HEK293T (cell line): ENCODE data around the gene RPL13A.
"Not testable (repeated sequence)": the region's sequence is repeated elsewhere in the genome, so short reads cannot be mapped to it uniquely, and the experiment has no call there.

Experiments
- CTCF ChIA-PET: fragments of 350-600 bp; formaldehyde crosslinking; extraction: SDS; loops from one replicate; lab custom pipeline; 2021; ENCODE audit warnings: antibody characterized with exemption, inconsistent platforms; lab: Yijun Ruan, JAX
- POLR2A ChIA-PET: fragments of 350-600 bp; formaldehyde crosslinking; extraction: SDS; loops from one replicate; lab custom pipeline; 2020; ENCODE audit warnings: antibody characterized with exemption, inconsistent platforms; lab: Yijun Ruan, JAX
- DNase-seq: peaks from one replicate; pipeline ENCODE4 v3.0.0; 2012; ENCODE audit warnings: mixed read lengths; ENCODE audit errors: extremely low spot score
- BHLHE40 ChIP-seq: fragments of 450-650 bp; IDR thresholded peaks from 2 replicates; pipeline ENCODE4 v1.6.1; 2016; ENCODE audit warnings: mild to moderate bottlenecking, moderate library complexity, borderline replicate concordance
- CTBP1 ChIP-seq: fragments of 450-650 bp; IDR thresholded peaks from 2 replicates; pipeline ENCODE4 v1.6.1; 2016; ENCODE audit warnings: borderline replicate concordance
- ELF4 ChIP-seq: fragments of 450-650 bp; IDR thresholded peaks from 2 replicates; pipeline ENCODE4 v1.6.1; 2017; ENCODE audit warnings: antibody characterized with exemption
- FOXA1 ChIP-seq: fragments of 450-650 bp; IDR thresholded peaks from 2 replicates; pipeline ENCODE4 v1.6.1; 2016; ENCODE audit warnings: mild to moderate bottlenecking
- FOXK2 ChIP-seq: fragments of 450-650 bp; IDR thresholded peaks from 2 replicates; pipeline ENCODE4 v1.6.1; 2016; ENCODE audit warnings: mild to moderate bottlenecking
- FOXM1 ChIP-seq: fragments of 450-650 bp; IDR thresholded peaks from 2 replicates; pipeline ENCODE4 v1.6.1; 2017; ENCODE audit warnings: mild to moderate bottlenecking, borderline replicate concordance
- HDGF ChIP-seq: fragments of 450-650 bp; IDR thresholded peaks from 2 replicates; pipeline ENCODE4 v1.6.1; 2017; ENCODE audit warnings: antibody characterized with exemption, borderline replicate concordance
- L3MBTL2 ChIP-seq: fragments of 450-650 bp; conservative IDR thresholded peaks from 2 replicates; pipeline ENCODE4 v1.6.1; 2016; ENCODE audit warnings: mild to moderate bottlenecking
- LEF1 ChIP-seq: fragments of 450-650 bp; IDR thresholded peaks from 2 replicates; pipeline ENCODE4 v1.6.1; 2017; ENCODE audit warnings: mild to moderate bottlenecking, borderline replicate concordance
- NFRKB ChIP-seq: fragments of 450-650 bp; IDR thresholded peaks from 2 replicates; pipeline ENCODE4 v1.6.1; 2016; ENCODE audit warnings: mild to moderate bottlenecking, moderate library complexity
- SP1 ChIP-seq: fragments of 450-650 bp; IDR thresholded peaks from 2 replicates; pipeline ENCODE4 v1.6.1; 2017
- SUZ12 ChIP-seq: fragments of 450-650 bp; IDR thresholded peaks from 2 replicates; pipeline ENCODE4 v1.6.1; 2016; ENCODE audit warnings: mild to moderate bottlenecking
- TARDBP ChIP-seq: fragments of 450-650 bp; IDR thresholded peaks from 2 replicates; pipeline ENCODE4 v1.6.1; 2016
- ZNF384 ChIP-seq: fragments of 450-650 bp; IDR thresholded peaks from 2 replicates; pipeline ENCODE4 v1.6.1; 2016
- TF ChIP-seq, protein P1 (sequence below): fragments of 450-650 bp; IDR thresholded peaks from 2 replicates; pipeline ENCODE4 v1.6.1; 2016

RPL13A gene

DNA sequence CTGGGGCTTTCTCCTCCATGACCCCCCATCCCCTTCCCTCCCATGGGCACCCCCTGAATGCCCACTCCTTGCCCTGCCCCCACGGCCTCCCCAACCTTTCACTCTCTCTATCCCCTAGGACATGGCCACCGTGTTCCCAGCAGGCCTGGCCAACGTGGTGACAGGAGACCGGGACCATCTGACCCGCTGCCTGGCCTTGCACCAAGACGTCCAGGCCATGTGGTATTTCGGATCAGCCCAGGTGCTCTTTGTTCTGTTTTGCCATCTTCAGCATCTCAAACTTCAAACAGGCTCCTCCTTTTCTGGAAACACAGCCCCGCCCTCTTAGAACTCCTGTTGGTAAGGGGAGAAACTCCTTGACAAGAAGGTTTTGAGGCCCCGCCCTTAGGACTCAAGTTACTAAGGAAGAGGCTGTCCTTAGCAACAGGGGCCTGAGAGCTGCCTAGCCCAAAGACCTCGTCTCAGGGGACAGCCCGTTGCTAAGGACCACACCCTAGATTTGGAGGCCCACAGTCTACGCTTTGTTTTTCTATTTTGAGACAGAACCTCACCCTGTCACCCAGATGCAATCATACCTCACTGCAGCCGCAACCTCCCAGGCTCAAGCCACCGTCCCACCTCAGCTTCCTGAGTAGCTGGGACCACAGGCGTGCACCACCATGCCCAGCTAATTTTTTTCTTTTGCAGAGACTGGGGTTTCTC lies 18.5 kb upstream of the RPL13A start:
- ChIA-PET POLR2A (interaction anchor here (0.9 to 1.7 kb wide), 3 partner anchors 13 to 17 kb away, joined by 3 to 6 read pairs (median 4); partner anchors contain the start of genes ALDH16A1 and PIH1D1), CTCF (no interaction called here)
- DNase-seq: peak; percentile 41
- no peak for TF ChIP-seq FOXA1
- TF ChIP-seq ZNF384: no peak
- no peak for TF ChIP-seq L3MBTL2
- TF ChIP-seq LEF1: no peak
- TF ChIP-seq SP1: no peak
- no peak for TF ChIP-seq CTBP1

DNA sequence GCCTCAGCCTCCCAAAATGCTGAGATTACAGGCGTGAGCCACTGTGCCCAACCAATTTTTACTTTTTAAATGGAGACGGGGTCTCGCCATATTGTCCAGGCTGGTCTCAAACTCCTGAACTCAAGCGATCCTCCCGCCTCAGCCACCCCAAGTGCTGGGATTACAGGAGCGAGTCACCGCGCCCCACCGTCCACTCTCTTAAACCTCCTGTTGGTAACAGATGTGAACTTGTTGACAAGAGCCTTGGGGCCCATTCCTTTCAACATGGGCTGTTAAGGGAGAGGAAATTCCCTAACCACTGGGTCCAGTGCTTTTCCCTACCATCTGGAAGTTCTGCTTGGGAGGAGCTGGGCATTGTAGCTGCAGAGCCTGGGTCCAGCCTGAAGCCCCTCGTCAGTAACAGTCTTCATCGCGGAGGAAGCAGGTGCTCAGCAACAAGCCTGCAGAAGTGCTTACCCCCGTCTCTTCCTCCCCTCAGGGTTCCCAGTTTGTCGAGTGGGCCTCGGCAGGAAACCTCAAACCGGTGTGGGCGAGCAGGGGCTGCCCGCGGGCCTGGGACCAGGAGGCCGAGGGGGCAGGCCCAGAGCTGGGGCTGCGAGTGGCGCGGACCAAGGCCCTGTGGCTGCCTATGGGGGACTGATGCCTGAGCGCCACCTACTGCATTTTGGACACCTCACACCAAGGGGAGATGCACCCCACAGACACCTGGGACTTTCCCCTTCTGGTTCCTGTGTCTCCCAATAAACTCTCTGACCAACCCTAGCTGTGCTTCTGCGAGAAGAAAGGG lies 17.4 kb upstream of the RPL13A start:
- ChIA-PET POLR2A (interaction anchor here (1.7 to 4.5 kb wide), 3 partner anchors 16 to 18 kb away, joined by 3 to 25 read pairs (median 6); partner anchors contain the start of genes ALDH16A1 and PIH1D1), CTCF (no interaction called here)
- no peak for TF ChIP-seq BHLHE40
- no peak for TF ChIP-seq SP1
- no peak for TF ChIP-seq FOXM1
- TF ChIP-seq TARDBP: no peak
- TF ChIP-seq SUZ12: no peak
- TF ChIP-seq HDGF: no peak
- TF ChIP-seq LEF1: no peak
- no peak for TF ChIP-seq NFRKB
- TF ChIP-seq ZNF384: no peak
- TF ChIP-seq CTBP1: no peak
- no peak for TF ChIP-seq FOXK2
- no peak for TF ChIP-seq FOXA1
- no peak for TF ChIP-seq ELF4
- TF ChIP-seq, protein P1, sequence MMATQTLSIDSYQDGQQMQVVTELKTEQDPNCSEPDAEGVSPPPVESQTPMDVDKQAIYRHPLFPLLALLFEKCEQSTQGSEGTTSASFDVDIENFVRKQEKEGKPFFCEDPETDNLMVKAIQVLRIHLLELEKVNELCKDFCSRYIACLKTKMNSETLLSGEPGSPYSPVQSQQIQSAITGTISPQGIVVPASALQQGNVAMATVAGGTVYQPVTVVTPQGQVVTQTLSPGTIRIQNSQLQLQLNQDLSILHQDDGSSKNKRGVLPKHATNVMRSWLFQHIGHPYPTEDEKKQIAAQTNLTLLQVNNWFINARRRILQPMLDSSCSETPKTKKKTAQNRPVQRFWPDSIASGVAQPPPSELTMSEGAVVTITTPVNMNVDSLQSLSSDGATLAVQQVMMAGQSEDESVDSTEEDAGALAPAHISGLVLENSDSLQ: no peak
- no peak for DNase-seq

DNA sequence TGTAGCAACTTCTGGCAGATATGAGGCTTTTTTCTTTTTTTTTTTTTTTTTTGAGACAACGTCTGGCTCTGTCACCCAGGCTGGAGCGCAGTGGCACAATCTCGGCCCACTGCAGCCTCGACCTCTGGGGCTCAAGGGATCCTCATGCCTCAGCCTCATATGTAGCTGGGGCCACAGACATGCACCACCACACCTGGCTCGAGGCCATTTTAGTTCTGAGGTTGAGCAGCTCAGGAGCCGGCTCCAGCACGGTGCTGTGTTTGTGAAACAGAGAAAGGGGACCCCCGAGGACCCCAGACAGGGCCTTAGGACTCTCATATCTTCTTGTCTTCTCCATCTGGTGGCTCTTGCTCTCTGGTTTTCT lies 16.8 kb upstream of the RPL13A start:
- ChIA-PET CTCF (interaction anchor here (0.6 kb wide), 1 partner anchor 27 kb away, joined by 5 read pairs; no protein-coding TSS in a partner anchor), POLR2A (interaction anchor here (4.5 kb wide), 1 partner anchor 16 kb away, joined by 25 read pairs; the partner anchor contains the start of gene ALDH16A1)
- no peak for TF ChIP-seq HDGF
- no peak for TF ChIP-seq SP1
- DNase-seq: no peak

DNA sequence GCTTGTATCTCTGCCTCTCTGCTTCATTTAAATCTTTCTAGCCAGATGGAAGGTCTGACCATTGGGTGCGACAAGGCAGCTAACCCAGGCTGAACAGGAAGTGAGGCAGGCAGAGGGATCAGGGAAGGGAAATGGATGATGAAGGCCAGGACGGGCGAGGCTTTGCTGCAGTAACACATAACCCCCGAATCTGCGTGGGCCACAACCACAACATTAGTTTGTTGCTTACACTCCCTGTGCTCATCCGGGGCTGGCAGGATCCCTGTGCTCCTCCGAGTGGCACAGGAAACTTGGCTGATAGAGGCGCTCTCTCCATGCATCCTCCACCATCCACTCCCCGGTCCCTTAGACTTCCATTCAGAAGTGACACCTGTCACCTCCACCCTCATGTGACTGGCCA lies 14.5 kb upstream of the RPL13A start:
- ChIA-PET POLR2A (interaction anchor here (1.2 to 4.5 kb wide), 4 partner anchors 19 to 25 kb away, joined by 4 to 25 read pairs (median 6); partner anchors contain the start of genes ALDH16A1 and PIH1D1), CTCF (interaction anchor here (0.6 kb wide), 1 partner anchor 97 kb away, joined by 3 read pairs; no protein-coding TSS in a partner anchor)
- TF ChIP-seq L3MBTL2 (no peak), LEF1 (no peak), FOXA1 (no peak)
- no peak for DNase-seq

DNA sequence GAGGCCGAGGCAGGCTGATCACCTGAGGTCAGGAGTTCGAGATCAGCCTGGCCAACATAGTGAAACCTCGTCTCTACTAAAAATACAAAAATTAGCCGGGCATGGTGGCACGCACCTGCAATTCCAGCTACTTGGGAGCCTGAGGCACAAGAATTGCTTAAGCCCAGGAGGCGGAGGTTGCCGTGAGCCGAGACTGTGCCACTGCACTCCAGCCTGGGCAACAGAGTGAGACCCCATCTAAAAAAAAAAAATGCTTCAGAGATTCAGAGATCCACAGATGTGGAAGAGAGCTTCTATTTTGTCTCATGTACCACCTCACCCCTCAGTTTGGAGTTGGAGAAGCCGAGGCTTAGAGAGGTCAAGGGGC lies 13.9 kb upstream of the RPL13A start:
- ChIA-PET CTCF (interaction anchor here (0.6 to 0.7 kb wide), 4 partner anchors 19 to 1374 kb away, joined by 3 to 5 read pairs (median 4); partner anchors contain the start of genes ALDH16A1 and PRRG2), POLR2A (interaction anchor here (0.7 to 4.5 kb wide), 4 partner anchors 11 to 22 kb away, joined by 3 to 25 read pairs (median 6); partner anchors contain the start of genes ALDH16A1 and PIH1D1)
- DNase-seq: not testable (repeated sequence)

DNA sequence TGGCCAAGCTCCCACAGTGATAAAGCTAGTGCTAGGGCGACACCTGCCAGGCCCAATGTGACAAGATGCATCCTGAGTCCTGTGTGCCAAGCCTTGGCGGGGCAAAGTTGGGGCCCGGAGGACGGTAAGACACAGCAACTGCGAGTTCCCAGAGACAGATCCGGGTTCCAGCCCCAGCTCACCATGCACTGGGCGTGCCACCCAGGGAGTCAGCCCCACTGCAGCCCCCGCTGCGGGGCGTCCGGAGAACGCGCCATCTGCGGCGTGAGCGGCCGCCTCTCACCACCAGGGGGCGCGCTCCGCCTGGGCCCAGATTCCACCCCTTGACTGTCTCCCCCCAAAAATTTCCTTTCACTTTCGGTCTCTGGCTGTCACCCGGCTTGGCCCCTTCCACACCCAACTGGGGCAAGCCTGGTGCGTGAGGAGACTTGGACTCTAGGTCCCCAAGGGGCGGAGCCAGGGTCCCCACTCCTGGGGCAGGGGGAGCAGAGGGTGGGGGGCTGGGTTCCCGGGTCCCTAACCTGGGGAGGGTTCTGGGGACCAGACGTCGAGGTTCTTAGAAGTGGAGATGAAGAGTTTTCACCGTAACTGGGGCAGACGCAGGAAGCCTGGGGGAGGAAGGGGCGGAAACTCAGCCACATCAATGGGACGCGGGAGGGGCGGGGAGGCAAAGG lies 13.4 kb upstream of the RPL13A start, which contains the start of gene FLT3LG:
FLT3LG (plus strand) TSS at position 348 of the 674 bp plus-strand sequence. CDS start 425 bp downstream, outside the sequence.
- ChIA-PET POLR2A (interaction anchor here (0.7 to 4.5 kb wide), 4 partner anchors 11 to 22 kb away, joined by 3 to 25 read pairs (median 6); partner anchors contain the start of genes ALDH16A1 and PIH1D1), CTCF (interaction anchor here (0.6 to 0.7 kb wide), 4 partner anchors 19 to 1374 kb away, joined by 3 to 5 read pairs (median 4); partner anchors contain the start of genes ALDH16A1 and PRRG2)
- DNase-seq: peak; percentile 80

DNA sequence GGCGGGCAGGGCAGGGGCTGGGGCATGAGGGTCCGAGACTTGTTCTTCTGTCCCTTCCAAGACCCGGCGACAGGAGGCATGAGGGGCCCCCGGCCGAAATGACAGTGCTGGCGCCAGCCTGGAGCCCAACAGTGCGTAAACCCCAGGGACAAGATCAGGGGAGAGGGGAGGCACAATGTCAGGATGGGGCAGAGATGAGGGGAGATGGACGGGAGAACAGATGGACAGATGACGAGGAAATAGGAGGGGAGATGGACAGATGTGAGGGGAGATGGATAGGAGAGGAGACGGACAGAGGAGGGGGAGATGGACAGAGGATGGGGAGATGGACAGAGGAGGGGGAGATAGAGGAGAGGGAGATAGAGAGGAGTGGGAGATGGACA lies 12.9 kb upstream of the RPL13A start:
- ChIA-PET CTCF (no interaction called here), POLR2A (interaction anchor here (1.0 to 4.5 kb wide), 2 partner anchors 20 to 21 kb away, joined by 4 to 25 read pairs; partner anchors contain the start of genes ALDH16A1 and RPS11)

More for the DNA sequence above, 13.4 kb upstream of the RPL13A start, which contains the start of gene FLT3LG:
- TF ChIP-seq L3MBTL2: 0 out of 2 replicates have a peak, but pooled peaks have one; percentile 16
- no peak for TF ChIP-seq BHLHE40

More for the DNA sequence above, 12.9 kb upstream of the RPL13A start:
- DNase-seq: no peak
- TF ChIP-seq BHLHE40: no peak
